GM12864 (cell line): ENCODE results near the gene OTOGL.

Experiments
- DNase-seq: peaks from one replicate; pipeline ENCODE4 v3.0.0-alpha.2; 2011; ENCODE audit warnings: low read depth
- H3K4me3 ChIP-seq: 2 replicates; pipeline ENCODE4 v1.5.1; 2011; ENCODE audit warnings: mild to moderate bottlenecking, low read depth, low read length, control low read depth
- CTCF ChIP-seq: IDR thresholded peaks from 2 replicates; pipeline ENCODE4 v1.5.1; 2011; ENCODE audit warnings: low read depth, mild to moderate bottlenecking, moderate library complexity, low read length, control low read depth, inconsistent platforms; ENCODE audit errors: missing control alignments

Gene OTOGL

GRCh38 chr12:80352474-80352873 is 253.1 kb downstream of the OTOGL start:
- H3K4me3 ChIP-seq: no peak overlapping the region
- DNase-seq: no peak
- TF ChIP-seq CTCF: no peak

GRCh38 chr12:80353254-80353653 is 253.9 kb downstream of the OTOGL start:
- no peak overlapping the region for H3K4me3 ChIP-seq
- no peak for TF ChIP-seq CTCF
- DNase-seq: no peak

- no peak for TF ChIP-seq CTCF
- DNase-seq: no peak
These were observed 256.8 kb downstream of the OTOGL start for GRCh38 chr12:80356097-80356496.

GRCh38 chr12:80359703-80360102 is 260.4 kb downstream of the OTOGL start:
- no peak for DNase-seq
- H3K4me3 ChIP-seq: no peak overlapping the region
- TF ChIP-seq CTCF: no peak

More at GRCh38 chr12:80356097-80356496, 256.8 kb downstream of the OTOGL start:
- no peak overlapping the region for H3K4me3 ChIP-seq

- no peak overlapping the region for H3K4me3 ChIP-seq
- no peak for DNase-seq
- TF ChIP-seq CTCF: no peak
These were observed 264.7 kb downstream of the OTOGL start for GRCh38 chr12:80364056-80364455.

- no peak overlapping the region for H3K4me3 ChIP-seq
- TF ChIP-seq CTCF: no peak
- DNase-seq: no peak
These were observed 274.3 kb downstream of the OTOGL start for GRCh38 chr12:80373666-80374065.

GRCh38 chr12:80374615-80375014 is 275.3 kb downstream of the OTOGL start:
- no peak overlapping the region for H3K4me3 ChIP-seq
- no peak for DNase-seq
- TF ChIP-seq CTCF: no peak
